Measurements from ENCODE around the gene KDELR1. TPM values are rescaled to one million over a fixed set of nuclear protein-coding genes. Genes with fewer than 3 reads are reported as not detected.

Gene KDELR1
- total and polyA plus RNA-seq, 2 of the 13 experiments (the other 11 are each of a cell fraction or from before 2014, with no cell fraction given): 134 to 185 TPM

DNA sequence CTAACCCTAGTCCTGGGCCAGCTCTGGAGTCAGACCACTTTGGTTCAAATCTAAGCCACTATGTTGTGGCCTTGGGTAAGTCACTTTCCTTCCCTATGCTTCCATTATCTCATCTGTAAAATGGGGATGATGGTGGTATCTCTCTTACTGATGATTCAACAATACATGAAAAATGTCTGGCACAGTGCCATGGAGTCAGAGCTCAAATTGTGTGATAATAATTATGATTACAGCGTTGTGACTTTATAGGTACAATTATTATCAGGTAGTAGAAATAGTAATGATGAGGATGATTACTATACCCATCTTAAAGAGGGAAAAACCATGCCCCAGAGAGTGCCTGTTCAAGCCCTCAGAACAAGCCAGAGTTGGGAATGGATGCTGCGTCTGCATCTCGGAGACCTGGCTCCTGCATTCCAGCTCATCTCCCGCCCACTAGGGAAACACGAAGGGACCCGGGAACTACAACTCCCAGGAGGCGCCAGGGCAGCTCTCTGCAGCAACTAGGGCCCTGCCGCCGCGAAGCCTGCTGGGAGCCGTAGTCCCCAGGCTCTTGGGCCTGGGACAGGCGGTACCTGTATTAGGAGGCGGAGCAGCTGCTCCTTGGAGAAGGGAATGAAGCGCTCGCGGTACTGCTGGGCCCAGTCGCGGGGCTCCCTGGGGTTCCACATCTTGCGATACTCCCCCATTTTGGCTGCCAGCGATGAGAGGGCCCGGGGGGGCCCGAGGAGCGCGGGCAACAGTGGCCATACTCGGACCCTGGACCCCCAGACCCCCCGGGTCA lies 28.4 kb downstream of the KDELR1 start (continued):
- TF ChIP-seq TAF15 (IDR thresholded peaks at IDR 0.05; ENCODE audit: low read depth, low read length, poor library complexity, severe bottlenecking) (no peak), ZKSCAN8 (CRISPR knock-in tag; IDR thresholded peaks at IDR 0.05; ENCODE audit: borderline replicate concordance) (no peak), ONECUT2 (CRISPR knock-in tag; IDR thresholded peaks at IDR 0.05) (no peak), AKAP8 (CRISPR knock-in tag; IDR thresholded peaks at IDR 0.05) (no peak), NR1H2 (CRISPR knock-in tag; IDR thresholded peaks at IDR 0.05; ENCODE audit: borderline replicate concordance, low read depth) (peak; percentile 34; the same call in 1 of the 2 replicates), MEF2D (CRISPR knock-in tag; IDR thresholded peaks at IDR 0.05) (0 out of 2 replicates have a peak, but pooled peaks have one; percentile 50), ZNF335 (CRISPR knock-in tag; IDR thresholded peaks at IDR 0.05) (peak; percentile 90), RFXAP (CRISPR knock-in tag; IDR thresholded peaks at IDR 0.05; ENCODE audit: borderline replicate concordance) (no peak), ZSCAN21 (CRISPR knock-in tag; IDR thresholded peaks at IDR 0.05; ENCODE audit: borderline replicate concordance) (no peak; the same call in 1 of the 2 replicates), MED8 (CRISPR knock-in tag; IDR thresholded peaks at IDR 0.05; ENCODE audit: insufficient replicate concordance) (no peak), ZNF572 (CRISPR knock-in tag; IDR thresholded peaks at IDR 0.05) (no peak), MAZ (IDR thresholded peaks at IDR 0.05; ENCODE audit: borderline replicate concordance, low read depth, low read length) (no peak), MAZ (CRISPR knock-in tag; IDR thresholded peaks at IDR 0.05; ENCODE audit: low read depth) (no peak), AGO1 (IDR thresholded peaks at IDR 0.05; ENCODE audit: low read depth, low read length, poor library complexity, severe bottlenecking) (no peak), CBFB (CRISPR knock-in tag; IDR thresholded peaks at IDR 0.05) (no peak), FIP1L1 (IDR thresholded peaks at IDR 0.05; ENCODE audit: borderline replicate concordance, insufficient read depth, low read depth, low read length) (no peak)
- TF ChIP-seq, protein P1, sequence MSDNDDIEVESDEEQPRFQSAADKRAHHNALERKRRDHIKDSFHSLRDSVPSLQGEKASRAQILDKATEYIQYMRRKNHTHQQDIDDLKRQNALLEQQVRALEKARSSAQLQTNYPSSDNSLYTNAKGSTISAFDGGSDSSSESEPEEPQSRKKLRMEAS (IDR thresholded peaks at IDR 0.05): no peak
- TF ChIP-seq, protein P2, sequence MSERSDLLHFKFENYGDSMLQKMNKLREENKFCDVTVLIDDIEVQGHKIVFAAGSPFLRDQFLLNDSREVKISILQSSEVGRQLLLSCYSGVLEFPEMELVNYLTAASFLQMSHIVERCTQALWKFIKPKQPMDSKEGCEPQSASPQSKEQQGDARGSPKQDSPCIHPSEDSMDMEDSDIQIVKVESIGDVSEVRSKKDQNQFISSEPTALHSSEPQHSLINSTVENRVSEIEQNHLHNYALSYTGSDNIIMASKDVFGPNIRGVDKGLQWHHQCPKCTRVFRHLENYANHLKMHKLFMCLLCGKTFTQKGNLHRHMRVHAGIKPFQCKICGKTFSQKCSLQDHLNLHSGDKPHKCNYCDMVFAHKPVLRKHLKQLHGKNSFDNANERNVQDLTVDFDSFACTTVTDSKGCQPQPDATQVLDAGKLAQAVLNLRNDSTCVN (CRISPR knock-in tag; IDR thresholded peaks at IDR 0.05; ENCODE audit: borderline replicate concordance): no peak
- TF ChIP-seq, protein P3, sequence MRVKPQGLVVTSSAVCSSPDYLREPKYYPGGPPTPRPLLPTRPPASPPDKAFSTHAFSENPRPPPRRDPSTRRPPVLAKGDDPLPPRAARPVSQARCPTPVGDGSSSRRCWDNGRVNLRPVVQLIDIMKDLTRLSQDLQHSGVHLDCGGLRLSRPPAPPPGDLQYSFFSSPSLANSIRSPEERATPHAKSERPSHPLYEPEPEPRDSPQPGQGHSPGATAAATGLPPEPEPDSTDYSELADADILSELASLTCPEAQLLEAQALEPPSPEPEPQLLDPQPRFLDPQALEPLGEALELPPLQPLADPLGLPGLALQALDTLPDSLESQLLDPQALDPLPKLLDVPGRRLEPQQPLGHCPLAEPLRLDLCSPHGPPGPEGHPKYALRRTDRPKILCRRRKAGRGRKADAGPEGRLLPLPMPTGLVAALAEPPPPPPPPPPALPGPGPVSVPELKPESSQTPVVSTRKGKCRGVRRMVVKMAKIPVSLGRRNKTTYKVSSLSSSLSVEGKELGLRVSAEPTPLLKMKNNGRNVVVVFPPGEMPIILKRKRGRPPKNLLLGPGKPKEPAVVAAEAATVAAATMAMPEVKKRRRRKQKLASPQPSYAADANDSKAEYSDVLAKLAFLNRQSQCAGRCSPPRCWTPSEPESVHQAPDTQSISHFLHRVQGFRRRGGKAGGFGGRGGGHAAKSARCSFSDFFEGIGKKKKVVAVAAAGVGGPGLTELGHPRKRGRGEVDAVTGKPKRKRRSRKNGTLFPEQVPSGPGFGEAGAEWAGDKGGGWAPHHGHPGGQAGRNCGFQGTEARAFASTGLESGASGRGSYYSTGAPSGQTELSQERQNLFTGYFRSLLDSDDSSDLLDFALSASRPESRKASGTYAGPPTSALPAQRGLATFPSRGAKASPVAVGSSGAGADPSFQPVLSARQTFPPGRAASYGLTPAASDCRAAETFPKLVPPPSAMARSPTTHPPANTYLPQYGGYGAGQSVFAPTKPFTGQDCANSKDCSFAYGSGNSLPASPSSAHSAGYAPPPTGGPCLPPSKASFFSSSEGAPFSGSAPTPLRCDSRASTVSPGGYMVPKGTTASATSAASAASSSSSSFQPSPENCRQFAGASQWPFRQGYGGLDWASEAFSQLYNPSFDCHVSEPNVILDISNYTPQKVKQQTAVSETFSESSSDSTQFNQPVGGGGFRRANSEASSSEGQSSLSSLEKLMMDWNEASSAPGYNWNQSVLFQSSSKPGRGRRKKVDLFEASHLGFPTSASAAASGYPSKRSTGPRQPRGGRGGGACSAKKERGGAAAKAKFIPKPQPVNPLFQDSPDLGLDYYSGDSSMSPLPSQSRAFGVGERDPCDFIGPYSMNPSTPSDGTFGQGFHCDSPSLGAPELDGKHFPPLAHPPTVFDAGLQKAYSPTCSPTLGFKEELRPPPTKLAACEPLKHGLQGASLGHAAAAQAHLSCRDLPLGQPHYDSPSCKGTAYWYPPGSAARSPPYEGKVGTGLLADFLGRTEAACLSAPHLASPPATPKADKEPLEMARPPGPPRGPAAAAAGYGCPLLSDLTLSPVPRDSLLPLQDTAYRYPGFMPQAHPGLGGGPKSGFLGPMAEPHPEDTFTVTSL (CRISPR knock-in tag; IDR thresholded peaks at IDR 0.05; ENCODE audit: borderline replicate concordance): no peak

Measured in HepG2 (cell line).